ENCODE results near the gene GRB2.
A peak's percentile ranks its signal among the peaks of the same experiment; 100 is the strongest.
"Not testable (repeated sequence)": the region's sequence is repeated elsewhere in the genome, so short reads cannot be mapped to it uniquely, and the experiment has no call there.

Gene GRB2

DNA sequence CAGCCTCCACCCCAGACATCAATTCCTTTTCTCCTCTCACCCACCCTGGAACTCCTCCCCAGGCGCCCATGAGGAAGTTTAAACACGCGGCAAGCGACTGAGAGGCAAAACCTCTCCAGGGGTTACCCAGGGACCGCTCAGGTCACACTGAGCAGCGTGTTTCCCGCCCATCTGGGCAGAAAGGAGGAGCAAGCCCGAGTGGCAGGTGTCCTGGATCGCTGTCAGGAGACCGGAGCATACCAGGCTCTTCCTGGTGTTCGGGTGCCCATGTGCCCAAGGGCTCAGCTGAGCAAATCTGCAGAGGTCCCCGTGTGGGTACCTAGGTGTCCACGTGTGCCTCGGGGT lies 116.7 kb downstream of the GRB2 start:
- Histone ChIP-seq H3K9ac (ENCODE audit: low read length) (peak overlapping the region; percentile 88), H3K27me3 (ENCODE audit: low read depth, low read length) (no peaks in the 10 kb centered on the region), H2AFZ (ENCODE audit: low read depth, low read length) (0 out of 2 replicates have a peak overlapping the region, but pooled peaks have one; percentile 1), H3K4me3 (ENCODE audit: low read length) (peak overlapping the region; percentile 94), H3K4me1 (ENCODE audit: low read length) (peaks cover 27% of the 10 kb centered on the region), H3K79me2 (ENCODE audit: low read length) (peaks cover 42% of the 10 kb centered on the region), H3K27ac (ENCODE audit: low read length) (peak overlapping the region; percentile 91), H4K20me1 (ENCODE audit: insufficient read depth, low read length) (no peaks in the 10 kb centered on the region; the same call in 1 of the 2 replicates), H3K9me3 (ENCODE audit: insufficient read depth, low read length) (no peaks in the 10 kb centered on the region), H3K36me3 (replicated peaks; ENCODE audit: low read depth, low read length) (peaks cover 29% of the 10 kb centered on the region), H3K4me2 (ENCODE audit: low read length) (peak overlapping the region; percentile 86)
- no peak for TF ChIP-seq EZH2phosphoT487 (IDR thresholded peaks at IDR 0.05; ENCODE audit: low read depth)
- TF ChIP-seq, protein P1, sequence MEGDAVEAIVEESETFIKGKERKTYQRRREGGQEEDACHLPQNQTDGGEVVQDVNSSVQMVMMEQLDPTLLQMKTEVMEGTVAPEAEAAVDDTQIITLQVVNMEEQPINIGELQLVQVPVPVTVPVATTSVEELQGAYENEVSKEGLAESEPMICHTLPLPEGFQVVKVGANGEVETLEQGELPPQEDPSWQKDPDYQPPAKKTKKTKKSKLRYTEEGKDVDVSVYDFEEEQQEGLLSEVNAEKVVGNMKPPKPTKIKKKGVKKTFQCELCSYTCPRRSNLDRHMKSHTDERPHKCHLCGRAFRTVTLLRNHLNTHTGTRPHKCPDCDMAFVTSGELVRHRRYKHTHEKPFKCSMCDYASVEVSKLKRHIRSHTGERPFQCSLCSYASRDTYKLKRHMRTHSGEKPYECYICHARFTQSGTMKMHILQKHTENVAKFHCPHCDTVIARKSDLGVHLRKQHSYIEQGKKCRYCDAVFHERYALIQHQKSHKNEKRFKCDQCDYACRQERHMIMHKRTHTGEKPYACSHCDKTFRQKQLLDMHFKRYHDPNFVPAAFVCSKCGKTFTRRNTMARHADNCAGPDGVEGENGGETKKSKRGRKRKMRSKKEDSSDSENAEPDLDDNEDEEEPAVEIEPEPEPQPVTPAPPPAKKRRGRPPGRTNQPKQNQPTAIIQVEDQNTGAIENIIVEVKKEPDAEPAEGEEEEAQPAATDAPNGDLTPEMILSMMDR (IDR thresholded peaks at IDR 0.05; ENCODE audit: low read depth, low read length), result no peak

DNA sequence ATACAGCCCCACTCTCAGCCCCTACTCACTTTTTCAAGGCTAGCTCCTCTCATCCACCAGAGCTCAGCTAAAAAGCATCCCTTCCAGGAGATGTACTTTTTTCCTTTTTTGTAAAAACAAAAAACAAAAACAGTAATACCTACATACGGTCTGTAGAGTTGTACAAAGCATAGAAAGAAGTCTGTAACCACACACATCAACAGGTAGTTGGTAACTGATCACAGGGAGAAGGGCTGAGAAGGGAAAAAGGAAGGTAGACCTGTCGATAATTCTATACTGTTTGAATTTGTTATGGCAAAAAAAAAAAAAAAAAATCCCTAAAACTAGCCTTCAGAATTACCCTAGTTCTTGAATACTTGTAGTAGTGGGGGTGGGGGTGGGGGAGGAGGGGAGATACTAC lies 117.1 kb downstream of the GRB2 start:
- Histone ChIP-seq H3K27me3 (ENCODE audit: low read depth, low read length) (no peaks in the 10 kb centered on the region), H3K4me3 (ENCODE audit: low read length) (peak overlapping the region; percentile 94), H4K20me1 (ENCODE audit: insufficient read depth, low read length) (no peaks in the 10 kb centered on the region; the same call in 1 of the 2 replicates), H2AFZ (ENCODE audit: low read depth, low read length) (no peak overlapping the region), H3K4me1 (ENCODE audit: low read length) (peaks cover 25% of the 10 kb centered on the region), H3K27ac (ENCODE audit: low read length) (peak overlapping the region; percentile 91), H3K4me2 (ENCODE audit: low read length) (peak overlapping the region; percentile 86), H3K36me3 (replicated peaks; ENCODE audit: low read depth, low read length) (peaks cover 32% of the 10 kb centered on the region), H3K9me3 (ENCODE audit: insufficient read depth, low read length) (no peaks in the 10 kb centered on the region), H3K9ac (ENCODE audit: low read length) (peak overlapping the region; percentile 88), H3K79me2 (ENCODE audit: low read length) (peaks cover 46% of the 10 kb centered on the region)
- TF ChIP-seq EZH2phosphoT487 (IDR thresholded peaks at IDR 0.05; ENCODE audit: low read depth), result no peak
- TF ChIP-seq, protein P1 (IDR thresholded peaks at IDR 0.05; ENCODE audit: low read depth, low read length), result no peak

DNA sequence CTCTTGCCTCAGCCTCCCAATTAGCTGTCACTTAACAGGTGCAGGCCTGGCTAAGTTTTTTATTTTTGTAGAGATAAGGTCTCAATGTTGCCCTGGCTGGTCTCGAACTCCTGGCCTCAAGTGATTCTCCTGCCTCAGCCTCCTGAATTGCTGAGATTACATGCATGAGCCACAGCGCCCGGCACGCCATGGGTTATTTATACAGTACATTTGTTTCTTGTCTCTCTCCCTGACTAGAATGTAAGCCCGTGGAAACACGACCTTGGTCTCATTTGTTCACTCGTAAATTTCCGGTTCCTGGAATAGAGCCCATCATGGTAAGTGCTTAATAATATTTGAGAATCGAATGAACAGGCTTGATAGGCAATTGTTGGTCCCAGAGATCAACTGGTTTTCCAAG lies 118.3 kb downstream of the GRB2 start:
- Histone ChIP-seq H3K36me3 (replicated peaks; ENCODE audit: low read depth, low read length) (peaks cover 34% of the 10 kb centered on the region), H3K27ac (ENCODE audit: low read length) (no peak overlapping the region), H3K9ac (ENCODE audit: low read length) (no peak overlapping the region), H3K9me3 (ENCODE audit: insufficient read depth, low read length) (no peaks in the 10 kb centered on the region), H3K79me2 (ENCODE audit: low read length) (peaks cover 48% of the 10 kb centered on the region), H4K20me1 (ENCODE audit: insufficient read depth, low read length) (no peaks in the 10 kb centered on the region; the same call in 1 of the 2 replicates), H3K27me3 (ENCODE audit: low read depth, low read length) (no peaks in the 10 kb centered on the region), H2AFZ (ENCODE audit: low read depth, low read length) (no peak overlapping the region), H3K4me3 (ENCODE audit: low read length) (no peak overlapping the region), H3K4me2 (ENCODE audit: low read length) (peak overlapping the region; percentile 86), H3K4me1 (ENCODE audit: low read length) (peaks cover 25% of the 10 kb centered on the region)
- TF ChIP-seq EZH2phosphoT487 (IDR thresholded peaks at IDR 0.05; ENCODE audit: low read depth), result no peak
- TF ChIP-seq, protein P1 (IDR thresholded peaks at IDR 0.05; ENCODE audit: low read depth, low read length), result no peak

DNA sequence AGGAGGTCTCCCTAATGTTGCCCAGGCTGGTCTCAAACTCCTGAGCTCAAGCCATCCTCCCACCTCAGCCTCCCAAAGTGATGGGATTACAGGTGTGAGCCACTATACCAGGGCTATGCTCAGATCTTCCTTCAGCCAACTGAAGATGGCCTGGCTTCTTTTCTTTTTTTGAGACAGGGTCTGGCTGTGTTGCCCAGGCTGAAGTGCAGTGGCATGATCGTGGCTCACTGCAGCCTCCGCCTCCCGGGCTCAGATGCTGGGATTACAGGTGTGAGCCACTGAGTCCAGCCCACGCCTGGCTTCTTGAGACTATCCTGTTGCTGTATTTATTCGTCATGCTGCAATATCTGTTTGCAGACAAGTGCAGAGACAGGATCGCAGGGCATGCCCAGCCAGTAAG lies 120.4 kb downstream of the GRB2 start:
- no peaks in the 10 kb centered on the region for H3K9me3 ChIP-seq (ENCODE audit: insufficient read depth, low read length)
- H3K4me3 ChIP-seq (ENCODE audit: low read length), result no peak overlapping the region
- H4K20me1 ChIP-seq (ENCODE audit: insufficient read depth, low read length), result no peaks in the 10 kb centered on the region; the same call in 1 of the 2 replicates
- H3K9ac ChIP-seq (ENCODE audit: low read length), result no peak overlapping the region
- H3K79me2 ChIP-seq (ENCODE audit: low read length), result peaks cover 55% of the 10 kb centered on the region
- TF ChIP-seq, protein P1 (IDR thresholded peaks at IDR 0.05; ENCODE audit: low read depth, low read length), result no peak
- no peak for TF ChIP-seq EZH2phosphoT487 (IDR thresholded peaks at IDR 0.05; ENCODE audit: low read depth)
- no peak overlapping the region for H2AFZ ChIP-seq (ENCODE audit: low read depth, low read length)
- H3K4me2 ChIP-seq (ENCODE audit: low read length), result no peak overlapping the region
- no peaks in the 10 kb centered on the region for H3K27me3 ChIP-seq (ENCODE audit: low read depth, low read length)
- H3K27ac ChIP-seq (ENCODE audit: low read length), result no peak overlapping the region
- H3K36me3 ChIP-seq (replicated peaks; ENCODE audit: low read depth, low read length), result peaks cover 38% of the 10 kb centered on the region
- H3K4me1 ChIP-seq (ENCODE audit: low read length), result peaks cover 10% of the 10 kb centered on the region

DNA sequence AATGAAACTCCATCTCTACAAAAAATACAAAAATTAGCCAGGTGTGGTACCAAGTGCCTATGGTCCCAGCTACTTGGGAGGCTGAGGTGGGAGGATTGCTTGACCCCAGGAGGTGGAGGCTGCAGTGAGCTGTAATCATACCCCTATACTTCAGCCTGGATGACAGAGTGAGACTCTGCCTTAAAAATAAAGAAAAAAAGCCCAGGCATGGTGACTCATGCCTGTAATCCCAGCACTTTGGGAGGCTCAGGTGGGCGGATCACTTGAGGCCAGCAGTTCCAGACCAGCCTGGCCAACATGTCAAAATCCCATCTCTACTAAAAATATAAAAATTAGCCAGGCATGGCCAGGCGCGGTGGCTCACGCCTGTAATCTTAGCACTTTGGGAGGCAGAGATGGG lies 125.3 kb downstream of the GRB2 start:
- not testable (repeated sequence) for H4K20me1 ChIP-seq (ENCODE audit: insufficient read depth, low read length); H3K4me2 ChIP-seq (ENCODE audit: low read length); H3K4me3 ChIP-seq (ENCODE audit: low read length); H3K27ac ChIP-seq (ENCODE audit: low read length); H3K9ac ChIP-seq (ENCODE audit: low read length); H2AFZ ChIP-seq (ENCODE audit: low read depth, low read length); H3K4me1 ChIP-seq (ENCODE audit: low read length); H3K9me3 ChIP-seq (ENCODE audit: insufficient read depth, low read length); H3K27me3 ChIP-seq (ENCODE audit: low read depth, low read length)
- H3K36me3 ChIP-seq (replicated peaks; ENCODE audit: low read depth, low read length), result peaks cover 29% of the 10 kb centered on the region
- peaks cover 14% of the 10 kb centered on the region for H3K79me2 ChIP-seq (ENCODE audit: low read length)
